GM19455 (cell line): ENCODE results near the gene OCA2.

ENCODE experiments used
- ATAC-seq: cut with Tn5 transposase; IDR thresholded peaks from one replicate; pipeline ENCODE4 v1.9.1; 2021; ENCODE audit not compliant: unreplicated experiment

Gene OCA2

GRCh38 chr15:27826411-27826810, 272.7 kb downstream of the OCA2 start:
- no peak for ATAC-seq

GRCh38 chr15:27824841-27825422, 274.2 kb downstream of the OCA2 start:
- ATAC-seq, result no peak

GRCh38 chr15:27821273-27821672, 277.8 kb downstream of the OCA2 start:
- no peak for ATAC-seq

- no peak for ATAC-seq
These were observed 278.4 kb downstream of the OCA2 start for GRCh38 chr15:27820722-27821121.

GRCh38 chr15:27820232-27820631, 278.9 kb downstream of the OCA2 start:
- no peak for ATAC-seq

GRCh38 chr15:27817258-27817657, 281.9 kb downstream of the OCA2 start:
- ATAC-seq, result no peak

- no peak for ATAC-seq
These were observed 282.3 kb downstream of the OCA2 start for GRCh38 chr15:27816790-27817189.

GRCh38 chr15:27815035-27815434, 284.1 kb downstream of the OCA2 start:
- ATAC-seq, result no peak

- no peak for ATAC-seq
These were observed 286.0 kb downstream of the OCA2 start for GRCh38 chr15:27813139-27813538.

GRCh38 chr15:27808182-27808581, 290.9 kb downstream of the OCA2 start:
- ATAC-seq, result no peak

- ATAC-seq, result no peak
These were observed 291.8 kb downstream of the OCA2 start for GRCh38 chr15:27807335-27807734.

GRCh38 chr15:27806396-27806795, 292.7 kb downstream of the OCA2 start:
- ATAC-seq, result no peak

GRCh38 chr15:27805261-27806220, 293.6 kb downstream of the OCA2 start:
- ATAC-seq, result no peak

GRCh38 chr15:27804569-27805260, 294.4 kb downstream of the OCA2 start:
- ATAC-seq, result no peak

GRCh38 chr15:27798807-27799206, 300.3 kb downstream of the OCA2 start:
- ATAC-seq, result no peak

GRCh38 chr15:27797765-27798164, 301.4 kb downstream of the OCA2 start:
- no peak for ATAC-seq

GRCh38 chr15:27796405-27797320, 302.5 kb downstream of the OCA2 start:
- no peak for ATAC-seq

- ATAC-seq, result no peak
These were observed 306.3 kb downstream of the OCA2 start for GRCh38 chr15:27792756-27793264.

GRCh38 chr15:27790270-27790669, 308.8 kb downstream of the OCA2 start:
- no peak for ATAC-seq

- no peak for ATAC-seq
These were observed 311.2 kb downstream of the OCA2 start for GRCh38 chr15:27787931-27788330.
